ENCODE data around the gene NUB1.

The NUB1 gene

DNA sequence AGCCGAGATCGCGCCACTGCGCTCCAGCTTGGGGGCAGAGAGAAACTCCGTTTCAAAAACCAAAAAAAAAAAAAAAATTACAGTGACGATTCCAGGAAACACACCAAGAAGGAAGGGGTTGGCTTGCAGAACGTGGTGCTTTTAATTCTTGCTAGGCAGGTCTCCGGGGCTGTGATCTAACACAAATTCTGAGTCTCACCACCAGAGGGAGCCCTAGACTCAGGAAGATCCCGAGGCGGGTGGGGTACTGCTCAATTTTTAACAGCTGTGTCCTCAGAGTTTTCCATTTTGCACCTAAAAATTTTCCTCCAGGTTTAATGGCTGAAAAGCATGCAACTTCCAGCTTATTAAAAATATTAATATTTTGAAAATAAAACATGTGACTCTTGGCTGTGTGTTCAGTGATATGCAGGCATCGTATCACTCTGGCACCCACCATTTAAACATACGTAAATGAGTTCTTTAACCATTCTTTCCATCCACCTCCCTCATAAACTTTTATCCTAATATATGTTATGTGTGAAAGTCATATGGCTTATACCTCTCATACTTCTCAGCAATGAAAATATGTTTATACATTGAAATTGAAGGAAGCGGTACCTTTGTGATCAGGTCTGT lies 26.5 kb upstream of the NUB1 start:
- peak; percentile 83 to 91 for DNase-seq

GRCh38 chr7:151316896-151317295 lies 24.7 kb upstream of the NUB1 start:
- DNase-seq: no peak

DNA sequence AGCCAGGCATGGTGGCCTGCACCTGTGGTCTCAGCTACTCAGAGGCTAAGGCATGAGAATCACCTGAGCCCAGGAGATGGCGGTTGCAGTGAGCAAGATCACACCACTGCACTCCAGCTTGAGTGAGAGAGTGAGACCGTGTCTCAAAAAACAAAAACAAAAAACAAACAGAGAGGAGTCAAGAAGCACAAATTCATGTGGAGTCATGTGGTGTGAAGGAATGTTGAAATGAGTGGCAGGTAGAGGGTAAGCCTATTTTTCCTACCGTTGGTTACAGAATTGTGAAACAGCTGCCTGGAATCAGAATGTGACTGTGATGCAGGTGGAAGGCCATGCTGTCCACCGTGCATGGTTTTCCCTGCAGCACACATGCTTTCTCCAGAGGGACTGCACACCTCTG lies 23.7 kb upstream of the NUB1 start:
- DNase-seq: no peak

DNA sequence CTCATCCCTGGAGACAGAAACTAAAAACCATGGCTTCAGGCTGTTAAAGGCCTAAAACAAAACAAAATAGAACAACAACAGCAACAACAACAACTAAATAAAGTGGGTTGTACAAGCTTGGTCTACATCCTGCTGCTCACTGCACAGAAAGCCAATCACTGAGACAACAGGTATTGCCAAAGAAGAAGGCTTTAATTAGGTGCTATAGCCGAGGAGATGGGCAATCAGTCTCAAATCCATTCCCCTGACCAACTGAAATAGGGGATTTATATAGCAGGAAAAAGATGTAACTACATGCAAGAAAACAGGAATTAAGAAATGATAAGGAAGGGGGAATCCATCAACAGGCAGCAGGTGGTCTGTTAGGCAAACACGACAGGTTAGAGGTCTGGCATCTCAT lies 22.4 kb upstream of the NUB1 start:
- DNase-seq: no peak

GRCh38 chr7:151320263-151320845 lies 21.3 kb upstream of the NUB1 start:
- no peak for DNase-seq

DNA sequence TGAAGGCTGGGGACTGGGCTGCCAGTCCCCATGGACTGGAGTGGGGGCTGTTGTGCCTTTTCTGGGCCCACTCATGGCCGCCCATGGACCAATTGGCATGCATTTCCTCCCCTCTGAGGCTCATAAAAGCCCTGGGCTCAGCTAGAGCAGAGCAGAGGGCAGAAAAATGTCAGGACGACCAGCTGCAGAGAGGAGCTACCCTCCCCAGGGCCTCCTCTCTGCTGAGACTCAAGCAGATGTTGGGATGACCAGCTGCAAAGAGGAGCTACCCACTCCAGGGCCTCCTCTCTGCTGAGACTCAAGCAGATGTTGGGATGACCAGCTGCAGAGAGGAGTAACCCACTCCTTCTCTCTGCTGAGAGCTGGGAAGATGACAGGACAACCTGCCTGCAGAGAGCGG lies 20.3 kb upstream of the NUB1 start:
- DNase-seq: no peak

DNA sequence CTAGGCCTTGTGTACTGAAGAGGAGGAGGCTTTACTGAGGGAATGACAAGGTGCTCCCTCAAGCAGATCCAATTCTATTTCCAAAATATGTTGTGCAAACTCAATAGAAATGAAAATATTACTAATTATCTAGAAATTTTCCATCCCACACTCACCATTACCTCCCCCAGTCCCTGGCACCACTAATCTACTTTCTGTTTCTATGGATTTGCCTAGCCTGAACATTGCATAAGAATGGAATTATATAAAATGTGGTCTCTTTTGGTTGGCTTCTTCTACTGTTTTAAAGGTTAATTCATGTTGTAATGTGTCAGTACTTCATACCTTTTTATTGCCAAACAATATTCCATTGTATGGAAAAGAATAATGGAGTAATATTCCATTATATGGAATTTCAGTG lies 18.7 kb upstream of the NUB1 start:
- DNase-seq: no peak

DNA sequence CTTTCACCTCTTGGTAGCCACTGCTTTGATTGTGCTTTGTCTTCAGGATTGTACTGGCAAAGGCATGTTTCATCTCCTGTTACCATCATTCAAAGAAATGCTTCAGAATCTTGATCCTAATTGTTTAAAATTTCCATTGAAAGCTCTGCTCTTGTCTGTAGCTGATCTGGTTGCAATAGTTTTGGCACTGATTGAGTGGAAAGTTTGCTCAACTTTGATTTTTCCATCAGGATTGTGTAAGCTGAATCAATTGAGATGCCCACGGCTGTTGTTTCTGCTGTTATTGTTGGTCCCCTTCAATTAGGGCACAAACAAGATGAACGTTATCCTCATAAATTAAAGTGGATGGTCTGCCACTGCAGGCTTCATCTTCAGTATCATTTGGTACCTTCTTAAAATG lies 14.6 kb upstream of the NUB1 start:
- DNase-seq: no peak

GRCh38 chr7:151327659-151328058 lies 14.0 kb upstream of the NUB1 start:
- DNase-seq: no peak

- DNase-seq: no peak
These were observed 11.4 kb upstream of the NUB1 start for GRCh38 chr7:151330181-151330580.

DNA sequence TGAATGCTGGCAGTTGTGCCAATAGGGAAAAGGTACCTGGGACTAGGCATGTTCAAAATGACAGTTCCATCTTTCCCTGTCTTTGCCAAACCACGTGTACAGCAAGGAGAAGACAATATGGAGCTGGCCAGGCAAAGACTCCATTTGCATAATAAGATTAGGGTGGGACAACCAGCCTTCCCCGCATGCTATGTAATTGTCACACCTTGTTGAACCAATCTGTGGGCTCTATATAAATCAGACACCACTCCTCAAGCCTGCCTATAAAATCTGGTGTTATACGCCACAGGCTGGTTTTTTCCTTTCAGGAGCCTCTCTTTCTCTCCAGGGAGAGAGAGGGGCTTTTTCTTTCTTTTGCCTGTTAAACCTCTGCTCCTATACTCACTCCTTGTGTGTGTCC lies 11.0 kb upstream of the NUB1 start:
- no peak for DNase-seq

DNA sequence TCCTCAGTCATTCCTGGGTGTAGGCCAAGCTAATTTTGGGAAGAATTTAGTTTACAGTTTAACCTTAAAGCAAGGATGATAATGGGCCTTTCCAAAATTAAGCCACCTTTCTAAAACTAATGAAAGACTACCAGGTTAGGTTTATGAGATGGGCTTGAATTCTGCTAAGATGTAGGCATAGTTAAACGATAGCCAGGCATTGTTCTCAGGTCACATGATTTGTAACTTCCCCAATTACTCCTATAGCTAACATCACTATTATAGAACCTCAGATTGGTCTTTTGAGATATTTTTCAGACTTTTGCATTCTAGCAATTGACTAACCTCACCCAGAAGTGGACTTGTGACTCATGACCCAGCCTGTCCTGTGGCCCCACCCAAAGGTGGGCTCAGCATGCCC lies 7.0 kb upstream of the NUB1 start:
- DNase-seq: no peak

- no peak for DNase-seq
These were observed 5.4 kb upstream of the NUB1 start for GRCh38 chr7:151336027-151336708.

DNA sequence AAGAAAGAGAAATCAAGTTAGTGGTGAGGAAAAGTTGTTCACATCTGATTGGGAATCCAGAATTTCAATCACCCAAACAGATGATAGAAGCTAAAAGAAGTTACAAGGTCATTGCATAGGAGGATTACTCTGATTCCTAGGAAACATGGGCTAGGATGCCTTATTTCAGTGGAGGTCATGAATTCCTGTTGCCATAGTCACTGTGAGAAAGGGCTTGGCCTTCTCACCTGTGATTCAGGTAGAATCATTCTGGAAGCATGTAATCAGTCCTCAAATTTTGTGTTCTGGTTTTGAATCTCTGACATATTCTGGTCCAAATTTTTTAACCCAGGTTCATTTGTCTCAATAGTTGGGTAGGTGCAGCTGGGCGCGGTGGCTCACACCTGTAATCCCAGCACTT lies 4.3 kb upstream of the NUB1 start:
- no peak for DNase-seq

DNA sequence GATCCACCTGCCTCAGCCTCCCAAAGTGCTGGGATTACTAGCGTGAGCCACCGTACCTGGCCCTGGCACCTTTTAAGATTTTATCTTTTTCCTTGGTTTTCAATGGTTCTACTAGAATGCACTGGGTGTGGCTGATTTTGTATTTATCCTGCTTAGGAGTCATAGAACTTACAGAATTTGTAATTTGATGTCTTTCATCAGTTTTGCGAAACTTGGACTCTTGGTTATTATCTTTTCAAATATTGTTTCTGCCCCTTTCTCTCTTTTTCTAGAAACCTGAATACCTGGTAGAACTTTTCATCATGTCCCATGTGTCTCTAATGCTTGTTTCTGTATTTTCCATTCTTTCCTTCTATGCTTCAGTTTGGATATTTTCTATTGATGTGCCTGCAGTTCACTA lies 2.8 kb upstream of the NUB1 start:
- DNase-seq: no peak

DNA sequence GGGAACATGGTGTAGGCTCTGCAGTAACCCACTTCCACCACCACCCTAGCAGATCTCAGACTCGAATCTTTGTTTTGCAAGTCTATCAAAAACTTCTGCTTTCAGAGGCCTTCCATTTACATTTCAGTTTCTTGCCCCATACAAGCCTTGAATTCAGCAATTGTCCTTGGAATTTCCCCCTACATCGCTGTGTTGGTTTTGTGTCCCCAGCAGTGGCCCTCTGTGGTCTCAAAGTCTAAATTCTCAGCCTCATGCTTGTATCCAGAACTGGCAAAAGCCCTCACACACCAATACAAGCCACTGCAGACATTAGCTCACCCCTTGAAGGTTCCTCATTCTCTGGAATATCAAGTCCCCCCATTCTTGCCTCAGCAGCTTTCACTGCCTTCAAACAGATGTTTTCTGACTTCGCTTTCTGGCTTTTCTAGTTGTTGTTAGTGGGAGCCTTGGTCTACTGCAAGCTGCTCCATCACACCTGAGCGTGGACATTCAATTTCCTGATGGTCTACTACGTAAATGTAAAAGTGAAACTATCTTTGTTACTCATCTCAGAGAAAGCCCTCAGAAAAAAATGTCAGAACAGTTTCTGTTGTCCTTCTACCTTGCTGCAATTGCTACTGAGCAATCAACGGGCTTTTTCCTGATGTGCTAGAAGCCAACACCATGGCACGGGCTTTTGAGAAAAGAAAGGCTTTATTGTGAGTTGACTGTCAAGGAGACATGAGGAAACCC lies 1.8 kb upstream of the NUB1 start:
- peak in 1 of 2 donors; percentile 57 for DNase-seq

GRCh38 chr7:151340794-151341356 lies 737 bp upstream of the NUB1 start:
- peak in 1 of 2 donors; percentile 13 for DNase-seq

GRCh38 chr7:151342102-151342646 lies 562 bp downstream of the NUB1 start:
- DNase-seq: peak in 1 of 2 donors; percentile 71

DNA sequence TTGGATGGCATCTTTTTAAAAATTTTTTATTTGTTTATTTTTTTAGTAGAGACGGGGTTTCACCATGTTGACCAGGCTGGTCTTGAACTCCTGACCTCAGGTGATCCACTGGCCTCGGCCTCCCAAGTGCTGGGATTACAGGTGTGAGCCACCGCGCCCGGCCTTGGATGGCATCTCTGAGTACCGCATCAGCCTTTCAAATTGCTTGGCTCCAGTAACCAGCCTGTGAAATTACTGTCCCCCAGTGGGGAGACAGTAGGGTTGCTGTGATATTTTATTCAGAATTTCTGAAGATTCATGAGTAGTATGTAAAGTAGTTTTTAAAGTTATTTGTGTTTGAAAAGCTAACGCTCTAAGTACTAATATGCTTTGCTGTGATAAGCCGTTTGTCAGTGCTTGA lies 1.2 kb downstream of the NUB1 start:
- DNase-seq: peak in 1 of 2 donors; percentile 49

DNA sequence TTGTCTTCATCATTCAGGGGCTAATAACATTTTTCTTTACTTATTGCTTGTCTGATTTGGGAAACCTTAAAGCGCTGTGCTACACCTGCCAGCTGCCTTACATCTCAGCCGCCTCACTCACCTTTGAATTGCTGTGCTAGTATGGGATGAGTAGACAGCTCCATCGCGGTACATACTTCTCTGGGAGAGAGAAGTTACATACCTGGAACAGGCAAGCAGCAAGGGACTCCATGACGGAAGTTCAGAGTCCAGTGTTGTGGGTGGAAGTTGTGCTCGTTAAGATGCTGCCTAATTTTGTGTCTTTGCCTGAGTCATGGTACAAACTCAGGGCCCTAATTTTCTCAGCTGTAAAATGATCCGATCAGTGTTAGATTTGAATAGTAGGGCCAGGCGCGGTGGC lies 1.9 kb downstream of the NUB1 start:
- no peak for DNase-seq

DNA sequence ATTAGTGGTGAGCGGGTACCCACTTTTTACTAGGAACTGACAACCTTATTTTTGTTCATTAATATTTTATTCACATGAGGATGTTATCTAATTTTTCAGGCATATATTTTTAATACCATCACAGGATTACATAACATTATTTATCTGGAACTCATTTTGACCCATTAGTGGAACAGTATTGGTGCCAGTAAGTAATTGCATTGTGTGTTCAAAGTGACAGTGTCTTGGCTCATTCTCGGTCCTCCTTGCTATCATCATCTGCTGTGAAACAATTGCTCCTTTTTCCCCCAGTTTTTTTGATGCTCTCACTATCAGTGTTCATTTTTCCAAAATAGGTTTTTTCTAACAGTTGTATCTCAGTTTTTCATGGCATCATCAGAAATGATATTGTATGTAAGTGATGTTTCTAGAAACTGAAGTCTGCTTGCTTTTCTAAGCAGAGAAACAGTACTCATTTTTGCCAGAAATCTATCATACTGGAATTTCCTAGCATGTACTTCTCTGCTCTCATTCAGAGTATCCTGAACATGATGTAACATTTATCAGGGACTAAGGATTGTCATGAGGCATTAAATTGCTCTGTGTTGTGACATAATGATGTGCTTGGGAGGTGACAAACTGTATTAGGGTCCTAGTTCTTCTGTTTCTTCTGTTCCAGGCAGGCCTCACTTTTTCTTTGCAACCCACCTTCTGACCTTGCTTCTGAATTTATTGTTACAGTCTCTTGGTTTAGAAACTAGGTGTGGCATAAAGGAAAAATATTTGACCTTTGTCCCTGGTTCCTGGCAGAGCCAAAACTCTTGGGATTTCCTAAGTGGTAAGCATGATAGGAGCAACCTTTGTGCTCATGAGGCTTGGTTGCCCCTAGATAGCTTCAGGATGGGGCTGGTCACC lies 4.2 kb downstream of the NUB1 start:
- no peak for DNase-seq

DNA sequence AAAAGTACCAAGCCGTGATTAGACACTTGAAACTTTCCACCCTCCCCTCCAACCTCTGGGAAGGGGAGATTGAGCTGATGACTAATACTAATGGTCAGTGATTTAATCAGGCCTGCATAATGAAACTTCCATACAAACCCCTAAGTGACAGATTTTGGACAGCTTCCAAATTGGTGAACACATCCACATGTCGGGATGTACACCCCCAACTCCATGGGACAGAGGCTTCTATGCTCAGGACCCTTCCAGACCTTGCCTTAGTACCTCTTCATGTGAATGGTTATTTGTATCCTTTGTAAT lies 4.8 kb downstream of the NUB1 start:
- DNase-seq: no peak
